PFSK-1 (cell line): Measurements from ENCODE around the gene KCNK13.

Source experiments
- FOXP2 ChIP-seq: optimal IDR thresholded peaks from 2 replicates; pipeline ENCODE3; 2011; ENCODE audit warnings: borderline replicate concordance, control low read depth, inconsistent platforms; ENCODE audit not compliant: insufficient read depth; ENCODE audit errors: extremely low read length, extremely low read depth
- POLR2AphosphoS5 ChIP-seq: IDR thresholded peaks from 2 replicates; pipeline ENCODE4 v1.6.1; 2012; ENCODE audit warnings: low read depth, mild to moderate bottlenecking, control low read depth, low read length, moderate library complexity
- SIN3A ChIP-seq: IDR thresholded peaks from 2 replicates; pipeline ENCODE4 v1.6.1; 2012; ENCODE audit warnings: mild to moderate bottlenecking, low read length, moderate library complexity, borderline replicate concordance; ENCODE audit not compliant: insufficient read depth
- TAF1 ChIP-seq: IDR thresholded peaks from 2 replicates; pipeline ENCODE4 v1.6.1; 2012; ENCODE audit warnings: low read length, control low read depth, borderline replicate concordance; ENCODE audit not compliant: insufficient read depth
- TF ChIP-seq, protein P1 (sequence below), 2 experiments: IDR thresholded peaks; 2 replicates each; pipeline versions ENCODE4 v1.6.1 to v1.8.0; 2011 to 2012; ENCODE audit warnings: low read depth in 2 of 2, low read length in 2 of 2, control low read depth in 1 of 2, inconsistent platforms in 1 of 2, mild to moderate bottlenecking in 1 of 2, moderate library complexity in 1 of 2; ENCODE audit not compliant: insufficient read depth in 1 of 2

The KCNK13 gene

DNA sequence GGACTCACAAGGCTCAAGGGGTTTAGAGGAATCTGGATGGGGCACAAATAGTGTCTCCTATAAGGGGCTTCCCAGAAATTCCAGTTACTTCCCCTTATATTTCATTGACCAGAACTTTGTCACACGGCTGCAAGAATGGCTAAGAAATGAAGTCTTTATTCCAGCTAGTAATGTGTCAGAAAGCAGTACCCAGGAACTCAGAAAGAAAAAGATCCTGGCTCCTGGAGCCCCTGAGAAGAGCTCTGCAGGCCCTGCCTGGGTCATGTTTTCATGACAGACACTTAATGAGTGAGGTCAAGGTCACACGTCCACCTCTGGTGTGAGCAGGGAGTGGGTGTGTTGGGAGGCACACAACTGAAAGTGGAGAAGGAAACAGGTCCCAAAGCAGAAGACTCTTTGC is 17.8 kb downstream of the KCNK13 start:
- TF ChIP-seq SIN3A (no peak), POLR2AphosphoS5 (no peak), FOXP2 (no peak), TAF1 (no peak)
- TF ChIP-seq, protein P1, sequence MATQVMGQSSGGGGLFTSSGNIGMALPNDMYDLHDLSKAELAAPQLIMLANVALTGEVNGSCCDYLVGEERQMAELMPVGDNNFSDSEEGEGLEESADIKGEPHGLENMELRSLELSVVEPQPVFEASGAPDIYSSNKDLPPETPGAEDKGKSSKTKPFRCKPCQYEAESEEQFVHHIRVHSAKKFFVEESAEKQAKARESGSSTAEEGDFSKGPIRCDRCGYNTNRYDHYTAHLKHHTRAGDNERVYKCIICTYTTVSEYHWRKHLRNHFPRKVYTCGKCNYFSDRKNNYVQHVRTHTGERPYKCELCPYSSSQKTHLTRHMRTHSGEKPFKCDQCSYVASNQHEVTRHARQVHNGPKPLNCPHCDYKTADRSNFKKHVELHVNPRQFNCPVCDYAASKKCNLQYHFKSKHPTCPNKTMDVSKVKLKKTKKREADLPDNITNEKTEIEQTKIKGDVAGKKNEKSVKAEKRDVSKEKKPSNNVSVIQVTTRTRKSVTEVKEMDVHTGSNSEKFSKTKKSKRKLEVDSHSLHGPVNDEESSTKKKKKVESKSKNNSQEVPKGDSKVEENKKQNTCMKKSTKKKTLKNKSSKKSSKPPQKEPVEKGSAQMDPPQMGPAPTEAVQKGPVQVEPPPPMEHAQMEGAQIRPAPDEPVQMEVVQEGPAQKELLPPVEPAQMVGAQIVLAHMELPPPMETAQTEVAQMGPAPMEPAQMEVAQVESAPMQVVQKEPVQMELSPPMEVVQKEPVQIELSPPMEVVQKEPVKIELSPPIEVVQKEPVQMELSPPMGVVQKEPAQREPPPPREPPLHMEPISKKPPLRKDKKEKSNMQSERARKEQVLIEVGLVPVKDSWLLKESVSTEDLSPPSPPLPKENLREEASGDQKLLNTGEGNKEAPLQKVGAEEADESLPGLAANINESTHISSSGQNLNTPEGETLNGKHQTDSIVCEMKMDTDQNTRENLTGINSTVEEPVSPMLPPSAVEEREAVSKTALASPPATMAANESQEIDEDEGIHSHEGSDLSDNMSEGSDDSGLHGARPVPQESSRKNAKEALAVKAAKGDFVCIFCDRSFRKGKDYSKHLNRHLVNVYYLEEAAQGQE (IDR thresholded peaks at IDR 0.05; ENCODE audit: insufficient read depth in 1 of 2, low read depth in 2 of 2, low read length in 2 of 2) = no peak

DNA sequence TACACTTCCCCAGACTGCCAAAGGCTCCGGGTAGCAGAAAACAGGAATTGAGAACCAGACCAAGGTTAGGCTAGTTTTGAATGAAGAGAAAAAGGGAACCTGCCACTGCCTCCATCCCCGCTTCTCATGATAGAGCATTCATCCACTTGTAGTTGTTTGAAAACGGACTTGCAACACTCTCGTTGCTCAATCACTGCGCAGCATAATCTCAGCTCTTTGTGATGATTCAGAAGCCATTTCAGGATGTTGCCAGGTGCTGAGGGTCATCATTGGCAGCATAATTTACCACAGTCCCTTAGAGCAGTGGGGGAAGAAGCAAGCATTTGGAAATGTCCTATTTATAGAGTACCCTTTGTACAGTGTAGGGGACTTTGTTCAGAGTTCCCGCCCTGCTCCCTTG is 25.6 kb downstream of the KCNK13 start:
- no peak for TF ChIP-seq POLR2AphosphoS5
- TF ChIP-seq, protein P1 (IDR thresholded peaks at IDR 0.05; ENCODE audit: insufficient read depth in 1 of 2, low read depth in 2 of 2, low read length in 2 of 2) = no peak
- no peak for TF ChIP-seq SIN3A
- TF ChIP-seq TAF1 = no peak
- TF ChIP-seq FOXP2 = no peak

DNA sequence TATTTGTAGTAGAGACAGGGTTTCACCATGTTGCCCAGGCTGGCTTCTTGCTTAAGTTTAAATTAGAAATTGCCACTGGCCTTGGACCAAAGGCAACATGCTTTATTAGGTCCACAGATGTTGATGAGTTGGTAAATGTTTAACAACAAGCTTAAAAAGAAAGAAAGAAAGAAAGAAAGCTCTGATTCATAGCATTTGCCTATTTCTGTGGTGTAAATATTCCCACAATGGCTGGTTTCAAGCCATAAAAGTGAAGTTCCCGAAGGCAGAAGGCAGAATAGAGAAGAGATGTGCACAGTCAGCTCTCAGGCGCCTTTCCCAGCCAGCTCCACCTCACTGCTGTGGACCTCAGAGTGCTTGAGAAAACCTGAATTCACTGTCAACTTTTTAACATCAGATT is 26.4 kb downstream of the KCNK13 start:
- TF ChIP-seq TAF1 (no peak), FOXP2 (no peak), SIN3A (no peak), POLR2AphosphoS5 (no peak)
- TF ChIP-seq, protein P1 (IDR thresholded peaks at IDR 0.05; ENCODE audit: insufficient read depth in 1 of 2, low read depth in 2 of 2, low read length in 2 of 2) = no peak

DNA sequence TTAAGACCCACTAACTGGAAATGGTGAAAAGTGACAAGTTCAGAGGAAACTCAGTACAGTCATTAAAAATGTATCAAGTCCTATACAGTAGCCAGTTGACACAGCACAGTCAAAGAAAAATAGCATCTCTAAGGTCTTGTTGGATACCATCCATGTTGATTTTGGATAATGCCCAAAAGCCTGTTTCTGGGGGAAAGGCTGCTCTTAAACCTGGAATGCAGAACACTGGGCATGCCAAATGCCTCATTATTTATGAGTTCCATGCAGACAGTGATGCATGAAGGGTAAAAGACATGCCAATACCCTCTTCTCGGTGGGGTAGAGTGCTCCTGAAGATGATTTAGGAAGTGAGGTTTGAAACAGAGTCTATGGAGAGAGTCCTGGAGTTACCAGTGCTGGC is 29.6 kb downstream of the KCNK13 start:
- no peak for TF ChIP-seq TAF1
- TF ChIP-seq POLR2AphosphoS5 = no peak
- TF ChIP-seq FOXP2 = no peak
- TF ChIP-seq, protein P1 (IDR thresholded peaks at IDR 0.05; ENCODE audit: insufficient read depth in 1 of 2, low read depth in 2 of 2, low read length in 2 of 2) = no peak
- no peak for TF ChIP-seq SIN3A
